Stomach (tissue), 4 donors: ENCODE measurements around the gene PTGIR.

ENCODE experiments used
- CTCF ChIP-seq, 7 experiments: fragments of 450-650 bp in 4 of 7; fragments of 200-600 bp in 3 of 7; sonication (generic) in 3 of 7; IDR thresholded peaks; one replicate each; pipeline ENCODE4 v1.5.1; 2016 to 2019; ENCODE audit warnings: antibody characterized with exemption in 7 of 7, control low read depth in 2 of 7, mild to moderate bottlenecking in 1 of 7
- EP300 ChIP-seq: sonication (generic); formaldehyde crosslinking; IDR thresholded peaks from one replicate; pipeline ENCODE4 v1.6.1; 2017; ENCODE audit warnings: antibody characterized with exemption
- POLR2A ChIP-seq, 4 donors: fragments of 450-650 bp; IDR thresholded peaks; one replicate each; pipeline ENCODE4 v1.6.1; 2016; ENCODE audit warnings: antibody characterized with exemption in 4 of 4, control low read depth in 2 of 4, mild to moderate bottlenecking in 1 of 4, moderate library complexity in 1 of 4

- TF ChIP-seq CTCF (IDR thresholded peaks at IDR 0.05) (no peak), POLR2A (IDR thresholded peaks at IDR 0.05) (no peak), EP300 (no peak)
Observed at GRCh38 chr19:46617601-46618000, 7.3 kb downstream of the PTGIR start.
